GM12874 (cell line): ENCODE measurements around the gene TBXAS1.

Source experiments
- TF ChIP-seq, protein P1 (sequence below): IDR thresholded peaks from 2 replicates; pipeline ENCODE4 v1.5.1; 2011; ENCODE audit warnings: low read depth, mild to moderate bottlenecking, control low read depth, low read length, moderate library complexity; ENCODE audit not compliant: insufficient read depth

The TBXAS1 gene

DNA sequence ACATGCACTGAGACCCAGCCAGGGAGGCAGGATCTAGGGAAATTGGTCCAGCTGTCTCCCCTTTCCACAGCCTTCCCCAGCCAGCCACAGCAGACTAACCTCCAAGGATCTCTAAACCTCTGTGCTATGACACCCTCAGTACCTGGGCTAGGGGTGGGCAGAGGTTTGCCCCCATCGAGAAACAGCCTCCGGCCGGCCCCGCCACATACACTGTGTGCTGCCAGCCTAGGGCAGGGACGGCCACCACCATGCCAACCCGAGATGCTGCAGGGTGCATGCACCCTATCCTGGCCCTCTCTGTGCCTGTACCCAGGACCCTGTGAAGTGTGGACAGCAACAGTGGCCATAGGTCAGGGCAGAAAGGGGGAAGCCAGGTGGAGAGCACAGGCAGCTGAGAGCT is 175.6 kb downstream of the TBXAS1 start:
- TF ChIP-seq, protein P1, sequence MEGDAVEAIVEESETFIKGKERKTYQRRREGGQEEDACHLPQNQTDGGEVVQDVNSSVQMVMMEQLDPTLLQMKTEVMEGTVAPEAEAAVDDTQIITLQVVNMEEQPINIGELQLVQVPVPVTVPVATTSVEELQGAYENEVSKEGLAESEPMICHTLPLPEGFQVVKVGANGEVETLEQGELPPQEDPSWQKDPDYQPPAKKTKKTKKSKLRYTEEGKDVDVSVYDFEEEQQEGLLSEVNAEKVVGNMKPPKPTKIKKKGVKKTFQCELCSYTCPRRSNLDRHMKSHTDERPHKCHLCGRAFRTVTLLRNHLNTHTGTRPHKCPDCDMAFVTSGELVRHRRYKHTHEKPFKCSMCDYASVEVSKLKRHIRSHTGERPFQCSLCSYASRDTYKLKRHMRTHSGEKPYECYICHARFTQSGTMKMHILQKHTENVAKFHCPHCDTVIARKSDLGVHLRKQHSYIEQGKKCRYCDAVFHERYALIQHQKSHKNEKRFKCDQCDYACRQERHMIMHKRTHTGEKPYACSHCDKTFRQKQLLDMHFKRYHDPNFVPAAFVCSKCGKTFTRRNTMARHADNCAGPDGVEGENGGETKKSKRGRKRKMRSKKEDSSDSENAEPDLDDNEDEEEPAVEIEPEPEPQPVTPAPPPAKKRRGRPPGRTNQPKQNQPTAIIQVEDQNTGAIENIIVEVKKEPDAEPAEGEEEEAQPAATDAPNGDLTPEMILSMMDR, result no peak

DNA sequence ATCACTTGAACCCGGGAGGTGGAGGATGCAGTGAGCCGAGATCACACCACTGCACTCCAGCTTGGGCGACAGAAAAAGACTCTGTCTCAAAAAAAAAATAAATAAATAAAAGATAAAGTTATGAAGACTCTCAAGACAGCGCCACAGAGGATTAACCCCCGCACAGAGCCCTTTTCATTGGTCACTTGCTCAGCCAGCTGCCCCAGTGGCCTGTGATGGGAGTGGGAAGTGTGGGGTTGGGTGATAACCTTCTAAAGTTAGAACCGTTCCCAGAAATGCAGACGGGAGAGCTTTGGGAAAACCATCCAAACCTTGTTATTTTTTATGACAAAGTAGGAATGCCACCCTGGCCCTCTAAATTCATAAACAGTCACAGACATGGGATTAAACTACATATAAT is 176.3 kb downstream of the TBXAS1 start:
- TF ChIP-seq, protein P1, result no peak

DNA sequence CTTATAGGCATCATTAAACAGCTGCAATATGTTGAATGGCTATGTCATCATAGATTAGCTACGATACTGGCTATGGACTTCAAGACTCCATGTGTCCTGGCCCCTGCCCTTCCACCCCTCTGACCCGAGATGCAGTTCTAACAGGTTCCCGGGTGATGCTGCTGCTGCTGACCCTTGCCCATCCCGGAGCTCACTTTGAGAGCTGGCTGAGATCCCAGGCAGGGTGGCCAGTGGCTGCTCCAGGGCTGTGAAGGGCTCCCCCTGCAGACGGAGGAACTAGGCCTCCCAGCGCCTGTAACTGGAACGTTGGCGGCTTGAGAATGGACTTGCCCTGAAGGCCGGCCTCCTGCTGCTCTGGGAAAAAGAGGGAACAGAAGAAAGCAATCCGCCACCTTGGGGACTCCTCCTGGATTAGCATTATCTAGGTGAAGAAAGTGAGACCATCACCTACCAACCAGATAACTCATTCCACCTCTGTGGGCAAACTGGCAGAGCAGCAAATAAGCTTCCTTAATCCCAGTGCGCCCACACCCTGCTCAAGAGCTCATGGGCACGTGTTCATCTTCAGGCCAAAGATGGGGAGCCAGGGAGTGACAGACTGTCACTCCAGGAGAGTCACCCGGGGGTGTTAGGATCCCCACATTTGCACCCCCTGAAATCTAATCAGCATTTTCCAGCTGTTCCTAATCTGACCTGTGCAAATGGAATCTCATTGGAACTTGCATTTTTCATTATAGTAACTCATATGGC is 176.9 kb downstream of the TBXAS1 start:
- TF ChIP-seq, protein P1, result 0 out of 2 replicates have a peak, but pooled peaks have one; percentile 17

DNA sequence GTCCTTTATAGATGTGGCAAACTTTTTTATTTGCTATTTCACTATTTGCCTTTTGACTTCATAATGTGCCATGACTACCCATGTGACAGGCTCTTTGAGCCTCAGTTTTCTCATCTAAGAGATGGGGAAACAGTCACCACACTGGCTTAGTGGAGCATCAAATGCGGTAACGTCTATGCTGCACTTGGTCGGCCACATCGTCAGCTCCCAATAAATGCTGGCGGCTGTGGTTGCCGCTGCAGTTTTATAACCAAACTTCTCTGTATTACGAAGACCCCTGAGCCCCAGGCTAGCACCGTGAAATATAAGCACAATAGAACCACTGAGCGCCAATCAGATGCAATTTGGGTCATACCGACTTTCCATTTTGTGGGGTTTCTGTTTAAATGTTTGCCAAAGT is 177.5 kb downstream of the TBXAS1 start:
- TF ChIP-seq, protein P1, result no peak

DNA sequence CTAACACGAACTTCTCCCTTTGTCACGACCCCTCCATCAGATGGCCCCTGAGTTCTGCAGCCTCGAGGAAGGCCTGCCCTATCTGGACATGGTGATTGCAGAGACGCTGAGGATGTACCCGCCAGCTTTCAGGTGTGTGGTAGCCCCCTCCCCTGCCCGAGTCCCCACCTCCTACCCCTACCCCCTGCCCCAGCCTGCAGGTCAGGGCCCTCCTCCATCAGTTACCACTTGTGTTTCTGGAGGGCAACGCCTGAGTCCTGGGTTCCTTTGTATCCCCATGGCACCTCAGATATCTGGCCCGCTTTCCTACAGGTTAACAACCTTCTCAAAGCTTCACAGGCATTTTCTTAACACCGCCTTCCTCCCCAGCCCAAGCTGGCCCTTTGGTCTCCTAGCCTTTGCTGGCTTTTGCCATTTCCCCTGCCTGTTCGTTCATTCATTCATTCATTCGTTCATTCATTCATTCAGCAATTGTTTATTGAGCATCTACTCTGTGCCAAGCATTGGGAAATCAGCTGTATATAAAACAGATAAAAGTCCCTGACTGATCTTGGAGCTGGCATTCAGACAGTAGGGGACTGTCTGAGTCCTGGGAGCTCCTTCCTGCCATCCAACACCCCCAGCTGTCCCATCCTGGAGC is 178.1 kb downstream of the TBXAS1 start:
- TF ChIP-seq, protein P1, result no peak

DNA sequence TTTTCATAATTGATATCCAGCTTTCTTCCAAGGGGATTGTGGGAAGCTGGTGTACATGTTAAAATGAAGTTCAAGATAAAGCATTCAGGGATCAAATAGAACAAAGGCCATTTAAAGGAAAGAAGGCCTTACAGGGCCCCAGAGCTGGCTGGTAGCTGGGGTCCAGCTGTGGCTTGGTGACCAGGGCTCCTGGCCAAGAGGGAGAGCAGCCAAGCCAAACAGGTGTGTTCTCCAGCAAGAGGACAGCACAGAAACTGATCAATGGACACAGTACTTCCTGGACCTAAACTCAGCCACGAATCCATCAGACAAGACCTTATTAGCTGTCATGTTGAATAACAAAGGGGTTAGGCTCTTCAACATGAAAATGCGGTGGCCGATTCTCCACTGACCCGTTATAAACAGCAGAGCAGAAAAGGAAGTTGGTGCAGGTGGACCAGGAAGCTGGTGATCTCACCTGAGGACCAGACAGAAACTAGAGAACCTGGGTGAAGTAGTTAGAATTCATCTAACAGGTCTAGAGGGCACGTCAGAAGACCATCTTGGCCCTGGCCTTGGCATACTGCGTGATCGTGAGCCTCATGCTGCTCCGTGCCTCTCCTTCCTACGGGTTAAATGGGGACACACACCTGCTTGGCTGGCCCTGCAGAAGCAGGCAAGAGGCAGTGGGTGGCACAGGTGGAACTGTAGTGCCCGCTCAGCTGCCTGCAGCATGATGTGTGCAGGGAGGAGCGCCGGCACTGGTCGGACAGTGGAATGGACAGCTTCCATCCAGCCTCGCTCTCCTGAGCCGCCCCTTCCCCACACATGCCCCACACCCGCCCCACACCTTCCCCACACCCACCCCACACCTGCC is 179.9 kb downstream of the TBXAS1 start:
- TF ChIP-seq, protein P1, result no peak

DNA sequence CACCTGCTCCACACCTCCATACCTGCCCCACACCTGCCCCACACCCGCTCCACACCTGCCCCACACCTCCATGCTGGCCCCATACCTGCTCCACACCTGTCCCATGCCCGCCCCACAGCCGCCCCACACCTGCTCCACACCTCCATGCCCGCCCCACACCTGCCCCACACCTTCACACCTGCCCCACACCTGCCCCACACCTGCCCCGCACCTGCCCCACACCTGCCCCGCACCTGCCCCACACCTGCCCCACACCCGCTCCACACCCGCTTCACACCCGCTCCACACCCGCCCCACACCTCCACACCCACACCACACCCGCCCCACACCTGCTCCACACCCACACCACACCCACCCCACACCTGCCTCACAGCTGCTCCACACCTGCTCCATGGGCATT is 180.7 kb downstream of the TBXAS1 start:
- TF ChIP-seq, protein P1, result no peak
